ENCODE measurements around the gene WDR70. TPM values are rescaled to one million over a fixed set of nuclear protein-coding genes. Genes with fewer than 3 reads are reported as not detected.

WDR70 gene
- total and polyA plus RNA-seq, 2 donors (not counting 3 experiments of a cell fraction or from before 2014, with no cell fraction given) = 6.7 to 37.3 TPM

GRCh38 chr5:37578176-37578575, 199.1 kb downstream of the WDR70 start:
- Histone ChIP-seq H2AFZ (ENCODE audit: low read depth, low read length) (no peak overlapping the region), H3K27ac (ENCODE audit: insufficient read depth, low read depth, low read length) (no peak overlapping the region), H3K79me2 (ENCODE audit: control insufficient read depth, insufficient read depth, low read length) (no peaks in the 10 kb centered on the region), H3K4me2 (ENCODE audit: insufficient read depth, low read length) (no peak overlapping the region), H3K4me3 (replicated peaks in 1 of 3; ENCODE audit: insufficient read depth in 1 of 3, low read depth in 1 of 3, low read length in 3 of 3) (no peak overlapping the region), H3K9me3 (replicated peaks; ENCODE audit: control insufficient read depth, insufficient read depth, low read length) (no peaks in the 10 kb centered on the region), H3K36me3 (ENCODE audit: control insufficient read depth in 2 of 2, extremely low read depth in 1 of 2, insufficient read depth in 2 of 2, low read length in 2 of 2) (no peaks in the 10 kb centered on the region), H3K9me1 (replicated peaks; ENCODE audit: control insufficient read depth, extremely low read depth, insufficient read depth, low read length) (no peaks in the 10 kb centered on the region), H4K20me1 (replicated peaks; ENCODE audit: control insufficient read depth, extremely low read depth, insufficient read depth, low read length) (no peaks in the 10 kb centered on the region), H3K4me1 (ENCODE audit: control insufficient read depth, extremely low read depth, insufficient read depth, low read length) (no peaks in the 10 kb centered on the region), H3K9ac (replicated peaks; ENCODE audit: extremely low read depth, insufficient read depth, low read length) (no peak overlapping the region), H3K27me3 (ENCODE audit: control insufficient read depth in 2 of 2, insufficient read depth in 2 of 2, low read length in 2 of 2) (no peaks in the 10 kb centered on the region)
- dilution Hi-C loops (cut with MboI; ENCODE audit: extremely low pct_ligation_motif_present, low sequenced_read_pairs) (no loop called here), intact Hi-C loops (cut with micrococcal nuclease) (no loop called here)
- BruUV-seq (replicated peaks) = no TSS peak
- TF ChIP-seq MAX (IDR thresholded peaks at IDR 0.05; ENCODE audit: insufficient read depth, insufficient read length) (no peak), FOS (IDR thresholded peaks at IDR 0.05; ENCODE audit: borderline replicate concordance, insufficient read depth, low read length) (no peak)
- ChIA-PET CTCF (interaction anchor here (1.4 kb wide), 1 partner anchor 14 kb away, joined by 3 read pairs; no protein-coding TSS in a partner anchor), POLR2A (no interaction called here)
- FAIRE-seq = no peak
- DNase-seq (ENCODE audit: low read depth, low spot score) = no peak

- no peaks in the 10 kb centered on the region for H3K9me3 ChIP-seq (replicated peaks; ENCODE audit: control insufficient read depth, insufficient read depth, low read length)
- DNase-seq (ENCODE audit: low read depth, low spot score) (no peak), FAIRE-seq (no peak)
- ChIA-PET POLR2A (no interaction called here), CTCF (interaction anchor here (0.7 kb wide), 1 partner anchor 167 kb away, joined by 3 read pairs; no protein-coding TSS in a partner anchor)
- dilution Hi-C loops (cut with MboI; ENCODE audit: extremely low pct_ligation_motif_present, low sequenced_read_pairs) = no loop called here
- H3K4me2 ChIP-seq (ENCODE audit: insufficient read depth, low read length) = no peak overlapping the region
- H3K27ac ChIP-seq (ENCODE audit: insufficient read depth, low read depth, low read length) = no peak overlapping the region
- intact Hi-C loops (cut with micrococcal nuclease) = no loop called here
- no peaks in the 10 kb centered on the region for H3K36me3 ChIP-seq (ENCODE audit: control insufficient read depth in 2 of 2, extremely low read depth in 1 of 2, insufficient read depth in 2 of 2, low read length in 2 of 2)
- H3K9me1 ChIP-seq (replicated peaks; ENCODE audit: control insufficient read depth, extremely low read depth, insufficient read depth, low read length) = no peaks in the 10 kb centered on the region
- H4K20me1 ChIP-seq (replicated peaks; ENCODE audit: control insufficient read depth, extremely low read depth, insufficient read depth, low read length) = no peaks in the 10 kb centered on the region
- no TSS peak for BruUV-seq (replicated peaks)
- no peak overlapping the region for H2AFZ ChIP-seq (ENCODE audit: low read depth, low read length)
- no peaks in the 10 kb centered on the region for H3K79me2 ChIP-seq (ENCODE audit: control insufficient read depth, insufficient read depth, low read length)
- H3K27me3 ChIP-seq (ENCODE audit: control insufficient read depth in 2 of 2, insufficient read depth in 2 of 2, low read length in 2 of 2) = no peaks in the 10 kb centered on the region
- TF ChIP-seq GATA2 (IDR thresholded peaks at IDR 0.05; ENCODE audit: insufficient read depth, insufficient read length, low read depth, low read length) (no peak), POLR2A (IDR thresholded peaks at IDR 0.05; ENCODE audit: low read depth, low read length) (no peak), MAX (IDR thresholded peaks at IDR 0.05; ENCODE audit: insufficient read depth, insufficient read length) (no peak), POLR2AphosphoS5 (IDR thresholded peaks at IDR 0.05; ENCODE audit: insufficient read depth, low read depth, low read length) (no peak), CTCF (IDR thresholded peaks at IDR 0.05; ENCODE audit: extremely low read depth in 1 of 2, insufficient read depth in 1 of 2, low read depth in 1 of 2, low read length in 2 of 2) (no peak), EZH2 (IDR thresholded peaks at IDR 0.05; ENCODE audit: borderline replicate concordance, low read depth, low read length, severe bottlenecking) (no peak)
- no peak overlapping the region for H3K9ac ChIP-seq (replicated peaks; ENCODE audit: extremely low read depth, insufficient read depth, low read length)
- H3K4me3 ChIP-seq (replicated peaks in 1 of 3; ENCODE audit: insufficient read depth in 1 of 3, low read depth in 1 of 3, low read length in 3 of 3) = no peak overlapping the region
- H3K4me1 ChIP-seq (ENCODE audit: control insufficient read depth, extremely low read depth, insufficient read depth, low read length) = no peaks in the 10 kb centered on the region
Observed at GRCh38 chr5:37580106-37580505, 201.0 kb downstream of the WDR70 start.
